T-helper 1 cell treated with Interleukin-12 subunit alpha and Interleukin-12 subunit beta and Interleukin-4 antibody, amounts not matched to agents 30 μg/mL and 1 μg/mL, for 36 hours (primary cell): ENCODE results near the gene TEX28.
A peak's percentile ranks its signal among the peaks of the same experiment; 100 is the strongest.
"Not testable (repeated sequence)": the region's sequence is repeated elsewhere in the genome, so short reads cannot be mapped to it uniquely, and the experiment has no call there.

Experiments used
- H3K27ac Mint-ChIP-seq: one replicate; pipeline ENCODE4 v1.8.0; 2021; ENCODE audit warnings: mild to moderate bottlenecking, mixed read lengths
- H3K27me3 Mint-ChIP-seq: one replicate; pipeline ENCODE4 v1.8.0; 2021; ENCODE audit warnings: low read depth, mixed read lengths
- H3K36me3 Mint-ChIP-seq: one replicate; pipeline ENCODE4 v1.8.0; 2021; ENCODE audit warnings: low read depth, mixed read lengths
- H3K4me1 Mint-ChIP-seq: one replicate; pipeline ENCODE4 v1.8.0; 2021; ENCODE audit warnings: low read depth, mixed read lengths
- H3K4me3 Mint-ChIP-seq: one replicate; pipeline ENCODE4 v1.8.0; 2021; ENCODE audit warnings: mild to moderate bottlenecking, moderate library complexity, mixed read lengths
- H3K9me3 Mint-ChIP-seq: one replicate; pipeline ENCODE4 v1.8.0; 2021; ENCODE audit warnings: mixed read lengths

Gene TEX28, protein sequence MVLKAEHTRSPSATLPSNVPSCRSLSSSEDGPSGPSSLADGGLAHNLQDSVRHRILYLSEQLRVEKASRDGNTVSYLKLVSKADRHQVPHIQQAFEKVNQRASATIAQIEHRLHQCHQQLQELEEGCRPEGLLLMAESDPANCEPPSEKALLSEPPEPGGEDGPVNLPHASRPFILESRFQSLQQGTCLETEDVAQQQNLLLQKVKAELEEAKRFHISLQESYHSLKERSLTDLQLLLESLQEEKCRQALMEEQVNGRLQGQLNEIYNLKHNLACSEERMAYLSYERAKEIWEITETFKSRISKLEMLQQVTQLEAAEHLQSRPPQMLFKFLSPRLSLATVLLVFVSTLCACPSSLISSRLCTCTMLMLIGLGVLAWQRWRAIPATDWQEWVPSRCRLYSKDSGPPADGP

DNA sequence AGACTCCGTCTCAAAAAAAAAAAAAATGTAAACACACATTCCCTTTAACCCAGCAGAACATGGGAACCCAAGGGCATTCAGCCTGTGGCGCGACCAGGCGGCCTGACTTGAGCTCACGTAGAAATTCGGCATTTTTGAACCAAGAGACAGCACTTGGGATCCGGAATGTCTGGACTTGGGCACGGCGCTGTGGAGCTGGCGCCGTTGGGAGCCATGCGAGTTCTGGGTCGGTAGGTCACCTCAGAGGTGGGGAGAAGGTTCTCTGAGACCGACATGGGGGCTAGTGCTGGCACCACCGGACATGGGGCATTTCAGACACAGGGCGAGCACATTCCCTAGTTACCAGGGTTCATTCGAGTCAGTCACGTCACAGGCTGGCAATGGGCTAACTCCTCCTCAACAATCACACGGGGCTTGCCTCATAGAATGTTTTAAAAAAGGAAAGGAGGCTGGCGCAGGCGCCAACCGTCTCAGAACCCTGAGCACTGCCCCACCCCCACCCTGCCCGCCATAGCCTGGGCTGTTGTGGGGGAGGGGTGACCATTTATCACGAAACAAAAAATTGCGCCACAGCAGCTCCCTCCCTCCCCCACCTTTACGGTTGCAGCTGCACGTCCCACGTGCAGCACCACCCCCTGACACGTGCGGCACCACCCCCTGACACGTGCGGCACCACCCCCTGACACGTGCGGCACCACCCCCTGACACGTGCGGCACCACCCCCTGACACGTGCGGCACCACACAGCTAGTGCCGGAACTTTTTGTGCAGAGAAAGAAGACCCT is at the start of gene TEX28:
Gene TEX28 (minus strand): TSS at position 334 of the 784 bp plus-strand sequence. CDS start 3,007 bp downstream, outside the sequence.
- Mint-ChIP-seq H3K4me3 (no peak within 1 kb of the TSS), H3K4me1 (no peaks in the 10 kb centered on the region), H3K27ac (no peak within 1 kb of the TSS), H3K27me3 (no peaks in the 10 kb centered on the region), H3K9me3 (no peaks in the 10 kb centered on the region), H3K36me3 (no peaks in the 10 kb centered on the region)

GRCh38 chrX:154343620-154344019 is 48.7 kb upstream of the TEX28 start:
- not testable (repeated sequence) for H3K27ac Mint-ChIP-seq, H3K36me3 Mint-ChIP-seq, H3K4me3 Mint-ChIP-seq, H3K9me3 Mint-ChIP-seq, H3K4me1 Mint-ChIP-seq, H3K27me3 Mint-ChIP-seq

- H3K27ac Mint-ChIP-seq, H3K27me3 Mint-ChIP-seq, H3K36me3 Mint-ChIP-seq, H3K9me3 Mint-ChIP-seq, H3K4me1 Mint-ChIP-seq, H3K4me3 Mint-ChIP-seq: not testable (repeated sequence)
Measured at GRCh38 chrX:154343063-154343462, 48.1 kb upstream of the TEX28 start.

- H3K27me3 Mint-ChIP-seq, H3K4me3 Mint-ChIP-seq, H3K9me3 Mint-ChIP-seq: not testable (repeated sequence)
Measured at GRCh38 chrX:154341399-154342298, 46.7 kb upstream of the TEX28 start.

GRCh38 chrX:154334496-154334895 is 39.6 kb upstream of the TEX28 start:
- H3K36me3 Mint-ChIP-seq = no peaks in the 10 kb centered on the region
- H3K9me3 Mint-ChIP-seq = no peaks in the 10 kb centered on the region
- H3K4me3 Mint-ChIP-seq = no peak overlapping the region
- peaks cover 12% of the 10 kb centered on the region for H3K4me1 Mint-ChIP-seq
- H3K27ac Mint-ChIP-seq = peak overlapping the region; percentile 78
- no peaks in the 10 kb centered on the region for H3K27me3 Mint-ChIP-seq

More at GRCh38 chrX:154341399-154342298, 46.7 kb upstream of the TEX28 start:
- not testable (repeated sequence) for H3K27ac Mint-ChIP-seq, H3K36me3 Mint-ChIP-seq, H3K4me1 Mint-ChIP-seq

- peak overlapping the region; percentile 78 for H3K27ac Mint-ChIP-seq
Measured at GRCh38 chrX:154333837-154334271, 38.9 kb upstream of the TEX28 start.

DNA sequence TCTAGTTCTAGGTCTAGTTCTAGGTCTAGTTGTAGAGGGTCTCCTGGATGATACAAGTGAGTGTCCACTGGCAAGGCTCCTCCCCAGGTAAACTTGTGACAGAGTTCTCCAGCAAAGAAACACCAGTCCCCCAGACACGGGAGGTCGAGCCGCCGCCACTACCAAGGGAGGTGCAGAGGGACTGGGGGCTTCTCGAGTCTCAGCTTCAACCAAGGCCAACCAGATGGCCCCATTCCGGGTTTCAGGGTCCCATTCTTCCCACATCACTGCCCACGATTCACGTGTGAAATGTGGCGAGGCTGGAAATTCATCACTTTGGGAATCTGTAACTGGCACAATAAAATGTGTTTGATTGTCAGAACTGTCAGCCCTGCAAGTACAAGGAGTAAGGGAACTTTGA is 38.2 kb upstream of the TEX28 start:
- no peaks in the 10 kb centered on the region for H3K9me3 Mint-ChIP-seq
- no peak overlapping the region for H3K4me3 Mint-ChIP-seq
- no peaks in the 10 kb centered on the region for H3K36me3 Mint-ChIP-seq
- H3K27ac Mint-ChIP-seq = no peak overlapping the region
- no peaks in the 10 kb centered on the region for H3K27me3 Mint-ChIP-seq
- peaks cover 12% of the 10 kb centered on the region for H3K4me1 Mint-ChIP-seq

More at GRCh38 chrX:154333837-154334271, 38.9 kb upstream of the TEX28 start:
- Mint-ChIP-seq H3K9me3 (no peaks in the 10 kb centered on the region), H3K36me3 (no peaks in the 10 kb centered on the region), H3K4me3 (no peak overlapping the region), H3K27me3 (no peaks in the 10 kb centered on the region), H3K4me1 (peaks cover 12% of the 10 kb centered on the region)

- H3K4me3 Mint-ChIP-seq = no peak overlapping the region
- H3K27me3 Mint-ChIP-seq = no peaks in the 10 kb centered on the region
- no peaks in the 10 kb centered on the region for H3K9me3 Mint-ChIP-seq
- no peaks in the 10 kb centered on the region for H3K36me3 Mint-ChIP-seq
- no peak overlapping the region for H3K27ac Mint-ChIP-seq
- peaks cover 16% of the 10 kb centered on the region for H3K4me1 Mint-ChIP-seq
Measured at GRCh38 chrX:154332561-154332960, 37.6 kb upstream of the TEX28 start.

GRCh38 chrX:154329294-154329693 is 34.4 kb upstream of the TEX28 start:
- peaks cover 30% of the 10 kb centered on the region for H3K4me1 Mint-ChIP-seq
- no peaks in the 10 kb centered on the region for H3K27me3 Mint-ChIP-seq
- no peak overlapping the region for H3K27ac Mint-ChIP-seq
- no peaks in the 10 kb centered on the region for H3K9me3 Mint-ChIP-seq
- no peak overlapping the region for H3K4me3 Mint-ChIP-seq
- H3K36me3 Mint-ChIP-seq = no peaks in the 10 kb centered on the region

DNA sequence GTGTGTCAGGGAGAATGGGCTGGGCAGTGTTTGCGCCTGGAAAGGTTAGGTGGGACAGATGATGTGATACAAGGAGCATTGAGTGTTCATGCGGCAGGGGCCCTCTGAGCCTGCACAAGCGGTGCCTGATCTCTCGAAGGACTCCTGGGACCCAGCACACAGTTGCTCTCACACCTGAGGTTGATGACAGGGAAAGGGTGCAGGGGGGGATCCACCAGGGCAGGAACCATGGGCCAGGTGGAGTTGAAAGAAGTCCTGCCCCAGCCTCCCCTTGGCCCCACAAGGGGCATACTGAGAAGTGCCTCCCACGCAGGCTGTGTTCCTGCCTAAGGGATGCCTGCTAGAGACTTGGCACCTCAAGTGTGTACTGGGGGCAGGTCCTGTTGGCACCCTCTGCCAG is 33.7 kb upstream of the TEX28 start:
- no peak overlapping the region for H3K27ac Mint-ChIP-seq
- H3K36me3 Mint-ChIP-seq = no peaks in the 10 kb centered on the region
- no peaks in the 10 kb centered on the region for H3K9me3 Mint-ChIP-seq

GRCh38 chrX:154327038-154327820 is 32.3 kb upstream of the TEX28 start:
- H3K9me3 Mint-ChIP-seq = no peaks in the 10 kb centered on the region
- no peaks in the 10 kb centered on the region for H3K36me3 Mint-ChIP-seq
- peak overlapping the region; percentile 63 for H3K27ac Mint-ChIP-seq
- peaks cover 22% of the 10 kb centered on the region for H3K4me1 Mint-ChIP-seq
- H3K4me3 Mint-ChIP-seq = peak overlapping the region; percentile 50
- H3K27me3 Mint-ChIP-seq = no peaks in the 10 kb centered on the region

More for the DNA sequence above, 33.7 kb upstream of the TEX28 start:
- Mint-ChIP-seq H3K27me3 (no peaks in the 10 kb centered on the region), H3K4me3 (no peak overlapping the region), H3K4me1 (peaks cover 24% of the 10 kb centered on the region)

- Mint-ChIP-seq H3K27me3 (no peaks in the 10 kb centered on the region), H3K4me3 (no peak overlapping the region), H3K9me3 (no peaks in the 10 kb centered on the region), H3K36me3 (no peaks in the 10 kb centered on the region), H3K4me1 (peaks cover 29% of the 10 kb centered on the region), H3K27ac (no peak overlapping the region)
Measured at GRCh38 chrX:154325541-154325940, 30.6 kb upstream of the TEX28 start.

DNA sequence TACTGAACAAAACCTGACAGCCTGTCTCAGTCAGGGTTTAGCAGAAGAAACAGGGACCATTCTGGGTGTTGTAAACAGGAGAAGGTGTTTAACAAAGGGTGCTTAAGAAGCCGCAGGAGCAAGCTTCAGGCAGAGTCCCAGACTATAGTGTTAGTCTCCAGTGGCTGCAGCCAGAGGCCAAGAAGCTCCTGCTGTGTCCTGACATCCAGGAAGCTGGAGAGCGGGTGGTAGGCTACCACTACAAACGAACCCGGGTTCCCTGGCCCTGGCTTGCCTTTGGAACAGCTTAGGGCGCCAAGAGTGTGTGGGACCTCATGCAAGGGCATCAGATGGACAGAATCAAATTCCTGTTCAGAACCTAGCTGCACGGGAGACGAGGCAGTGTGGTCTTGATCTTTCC is 28.6 kb upstream of the TEX28 start:
- Mint-ChIP-seq H3K4me3 (no peak overlapping the region), H3K27me3 (peaks cover 5% of the 10 kb centered on the region), H3K9me3 (no peaks in the 10 kb centered on the region), H3K36me3 (no peaks in the 10 kb centered on the region), H3K27ac (no peak overlapping the region), H3K4me1 (peaks cover 34% of the 10 kb centered on the region)

DNA sequence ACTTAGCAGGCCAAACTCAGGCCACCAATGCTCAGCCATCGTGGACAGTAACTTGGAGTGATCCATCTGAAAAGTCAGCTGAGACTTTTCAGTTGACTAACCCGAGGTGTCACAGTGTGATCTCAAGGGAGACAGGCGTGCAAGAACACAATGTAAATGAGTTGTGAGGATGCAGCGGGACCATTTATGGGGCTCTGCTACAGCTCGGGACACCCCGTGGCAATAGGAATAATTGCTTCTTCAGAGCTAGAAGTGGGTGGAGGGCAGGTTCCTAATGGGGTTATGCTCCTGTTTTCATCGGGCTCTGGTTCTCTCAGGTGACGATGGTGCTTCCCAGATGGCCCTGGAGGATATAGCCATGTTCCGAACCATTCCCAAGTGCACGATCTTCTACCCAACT is 28.0 kb upstream of the TEX28 start:
- Mint-ChIP-seq H3K27ac (no peak overlapping the region), H3K4me3 (no peak overlapping the region), H3K36me3 (no peaks in the 10 kb centered on the region), H3K27me3 (peaks cover 5% of the 10 kb centered on the region), H3K4me1 (peaks cover 34% of the 10 kb centered on the region), H3K9me3 (no peaks in the 10 kb centered on the region)
